Mucosa of rectum (tissue), 2 donors: ENCODE measurements around the gene PLXNA4.

Experiments used
- H3K27ac ChIP-seq, 2 donors: one replicate each; pipeline ENCODE4 v1.7.0; 2013; ENCODE audit warnings: inconsistent platforms in 2 of 2, low read depth in 2 of 2, low read length in 2 of 2
- H3K27me3 ChIP-seq, 2 donors: one replicate each; pipeline ENCODE4 v1.7.0; 2013; ENCODE audit warnings: low read length in 2 of 2; ENCODE audit not compliant: control insufficient read depth in 2 of 2, insufficient read depth in 2 of 2
- H3K36me3 ChIP-seq, 2 donors: one replicate each; pipeline ENCODE4 v1.7.0; 2013; ENCODE audit warnings: low read length in 2 of 2; ENCODE audit not compliant: control insufficient read depth in 2 of 2, insufficient read depth in 2 of 2
- H3K4me1 ChIP-seq, 2 donors: one replicate each; pipeline ENCODE4 v1.7.0; 2013; ENCODE audit warnings: low read length in 2 of 2, mild to moderate bottlenecking in 1 of 2; ENCODE audit not compliant: control insufficient read depth in 2 of 2, insufficient read depth in 2 of 2
- H3K4me3 ChIP-seq, 2 donors: one replicate each; pipeline ENCODE4 v1.7.0; 2013; ENCODE audit warnings: low read length in 2 of 2
- H3K9ac ChIP-seq, 2 donors: one replicate each; pipeline ENCODE4 v1.7.0; 2013; ENCODE audit warnings: low read length in 2 of 2, low read depth in 1 of 2, mild to moderate bottlenecking in 1 of 2
- H3K9me3 ChIP-seq, 2 donors: one replicate each; pipeline ENCODE4 v1.7.0; 2013; ENCODE audit warnings: low read length in 2 of 2; ENCODE audit not compliant: control insufficient read depth in 2 of 2
- donor health status: healthy.
- donor health status: Normal muscosa, but diverticular disease.

Gene PLXNA4

GRCh38 chr7:132544025-132544424, 32.2 kb downstream of the PLXNA4 start:
- Histone ChIP-seq H3K36me3 (no peaks in the 10 kb centered on the region), H3K4me1 (no peaks in the 10 kb centered on the region), H3K9me3 (no peaks in the 10 kb centered on the region), H3K27ac (no peak overlapping the region), H3K9ac (no peak overlapping the region), H3K4me3 (no peak overlapping the region), H3K27me3 (no peaks in the 10 kb centered on the region)

- Histone ChIP-seq H3K9ac (no peak overlapping the region), H3K27me3 (no peaks in the 10 kb centered on the region)
These were observed 33.4 kb downstream of the PLXNA4 start for GRCh38 chr7:132542895-132543294.

GRCh38 chr7:132541656-132542055, 34.6 kb downstream of the PLXNA4 start:
- Histone ChIP-seq H3K27me3 (no peaks in the 10 kb centered on the region), H3K4me1 (no peaks in the 10 kb centered on the region), H3K9ac (no peak overlapping the region), H3K4me3 (no peak overlapping the region), H3K36me3 (no peaks in the 10 kb centered on the region), H3K27ac (no peak overlapping the region), H3K9me3 (no peaks in the 10 kb centered on the region)

More at GRCh38 chr7:132542895-132543294, 33.4 kb downstream of the PLXNA4 start:
- H3K27ac ChIP-seq = no peak overlapping the region
- H3K9me3 ChIP-seq = no peaks in the 10 kb centered on the region
- no peaks in the 10 kb centered on the region for H3K4me1 ChIP-seq
- H3K36me3 ChIP-seq = no peaks in the 10 kb centered on the region
- no peak overlapping the region for H3K4me3 ChIP-seq

- no peak overlapping the region for H3K27ac ChIP-seq
- no peaks in the 10 kb centered on the region for H3K9me3 ChIP-seq
- no peak overlapping the region for H3K4me3 ChIP-seq
- H3K27me3 ChIP-seq = no peaks in the 10 kb centered on the region
- H3K4me1 ChIP-seq = no peaks in the 10 kb centered on the region
- no peak overlapping the region for H3K9ac ChIP-seq
- no peaks in the 10 kb centered on the region for H3K36me3 ChIP-seq
These were observed 38.7 kb downstream of the PLXNA4 start for GRCh38 chr7:132537456-132538145.

- Histone ChIP-seq H3K9me3 (no peaks in the 10 kb centered on the region), H3K27me3 (no peaks in the 10 kb centered on the region), H3K36me3 (no peaks in the 10 kb centered on the region), H3K4me1 (no peaks in the 10 kb centered on the region), H3K9ac (no peak overlapping the region), H3K27ac (no peak overlapping the region), H3K4me3 (no peak overlapping the region)
These were observed 39.4 kb downstream of the PLXNA4 start for GRCh38 chr7:132536654-132537395.

- no peaks in the 10 kb centered on the region for H3K4me1 ChIP-seq
- H3K27me3 ChIP-seq = no peaks in the 10 kb centered on the region
- no peaks in the 10 kb centered on the region for H3K9me3 ChIP-seq
- no peak overlapping the region for H3K4me3 ChIP-seq
- no peak overlapping the region for H3K9ac ChIP-seq
- no peak overlapping the region for H3K27ac ChIP-seq
- H3K36me3 ChIP-seq = no peaks in the 10 kb centered on the region
These were observed 42.4 kb downstream of the PLXNA4 start for GRCh38 chr7:132533916-132534315.

- Histone ChIP-seq H3K4me1 (no peaks in the 10 kb centered on the region), H3K9me3 (no peaks in the 10 kb centered on the region), H3K4me3 (no peak overlapping the region), H3K27ac (no peak overlapping the region), H3K9ac (no peak overlapping the region), H3K36me3 (no peaks in the 10 kb centered on the region), H3K27me3 (no peaks in the 10 kb centered on the region)
These were observed 44.0 kb downstream of the PLXNA4 start for GRCh38 chr7:132532281-132532680.

- Histone ChIP-seq H3K9ac (no peak overlapping the region), H3K27ac (no peak overlapping the region), H3K9me3 (no peaks in the 10 kb centered on the region), H3K4me3 (no peak overlapping the region), H3K4me1 (no peaks in the 10 kb centered on the region), H3K27me3 (no peaks in the 10 kb centered on the region), H3K36me3 (no peaks in the 10 kb centered on the region)
These were observed 44.7 kb downstream of the PLXNA4 start for GRCh38 chr7:132531562-132531961.

- no peak overlapping the region for H3K27ac ChIP-seq
- no peaks in the 10 kb centered on the region for H3K36me3 ChIP-seq
- H3K9ac ChIP-seq = no peak overlapping the region
- no peaks in the 10 kb centered on the region for H3K9me3 ChIP-seq
- H3K4me3 ChIP-seq = no peak overlapping the region
- H3K27me3 ChIP-seq = peaks cover 0 to 3% of the 10 kb centered on the region in 2 donors
- no peaks in the 10 kb centered on the region for H3K4me1 ChIP-seq
These were observed 47.6 kb downstream of the PLXNA4 start for GRCh38 chr7:132528695-132529094.

- Histone ChIP-seq H3K9ac (no peak overlapping the region), H3K27me3 (peaks cover 0 to 3% of the 10 kb centered on the region in 2 donors), H3K9me3 (no peaks in the 10 kb centered on the region), H3K36me3 (no peaks in the 10 kb centered on the region), H3K27ac (no peak overlapping the region), H3K4me1 (no peaks in the 10 kb centered on the region), H3K4me3 (no peak overlapping the region)
These were observed 48.5 kb downstream of the PLXNA4 start for GRCh38 chr7:132527467-132528410.
